ENCODE results near the gene RNF17. TPM values are rescaled to one million over a fixed set of nuclear protein-coding genes. Genes with fewer than 3 reads are reported as not detected.
"Not testable (repeated sequence)": the region's sequence is repeated elsewhere in the genome, so short reads cannot be mapped to it uniquely, and the experiment has no call there.

Gene RNF17
- total and polyA plus RNA-seq, 8 donors = 0.15 to 0.43 (median 0.18) TPM; not detected in 5

DNA sequence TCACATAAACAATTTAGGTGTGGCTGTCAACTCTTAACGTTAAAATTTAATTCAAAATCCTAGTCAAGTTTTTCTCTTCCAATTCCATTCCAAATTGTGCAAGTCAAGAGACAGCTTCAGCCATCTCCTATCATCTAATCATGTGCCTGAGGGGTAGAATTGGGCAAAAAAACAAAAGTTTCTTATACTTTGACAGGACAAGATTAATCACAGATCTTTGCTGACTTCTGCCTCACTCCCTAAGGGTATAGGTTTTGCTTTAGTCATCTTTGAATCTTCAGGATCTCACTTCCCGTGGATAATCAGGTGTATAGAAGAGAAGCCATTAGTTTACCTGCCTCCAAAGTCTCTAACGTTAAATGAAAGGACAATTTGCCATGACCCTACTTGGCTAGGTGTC is 24.6 kb downstream of the RNF17 start:
- no peak overlapping the region for H3K27ac ChIP-seq
- H3K9me3 ChIP-seq = peaks cover 0 to 12% (median 7%) of the 10 kb centered on the region in 4 donors
- H3K27me3 ChIP-seq = no peaks in the 10 kb centered on the region
- H3K4me1 ChIP-seq = no peaks in the 10 kb centered on the region
- no peak for DNase-seq
- TF ChIP-seq POLR2AphosphoS5 (IDR thresholded peaks at IDR 0.05) = no peak
- TF ChIP-seq, protein P1, sequence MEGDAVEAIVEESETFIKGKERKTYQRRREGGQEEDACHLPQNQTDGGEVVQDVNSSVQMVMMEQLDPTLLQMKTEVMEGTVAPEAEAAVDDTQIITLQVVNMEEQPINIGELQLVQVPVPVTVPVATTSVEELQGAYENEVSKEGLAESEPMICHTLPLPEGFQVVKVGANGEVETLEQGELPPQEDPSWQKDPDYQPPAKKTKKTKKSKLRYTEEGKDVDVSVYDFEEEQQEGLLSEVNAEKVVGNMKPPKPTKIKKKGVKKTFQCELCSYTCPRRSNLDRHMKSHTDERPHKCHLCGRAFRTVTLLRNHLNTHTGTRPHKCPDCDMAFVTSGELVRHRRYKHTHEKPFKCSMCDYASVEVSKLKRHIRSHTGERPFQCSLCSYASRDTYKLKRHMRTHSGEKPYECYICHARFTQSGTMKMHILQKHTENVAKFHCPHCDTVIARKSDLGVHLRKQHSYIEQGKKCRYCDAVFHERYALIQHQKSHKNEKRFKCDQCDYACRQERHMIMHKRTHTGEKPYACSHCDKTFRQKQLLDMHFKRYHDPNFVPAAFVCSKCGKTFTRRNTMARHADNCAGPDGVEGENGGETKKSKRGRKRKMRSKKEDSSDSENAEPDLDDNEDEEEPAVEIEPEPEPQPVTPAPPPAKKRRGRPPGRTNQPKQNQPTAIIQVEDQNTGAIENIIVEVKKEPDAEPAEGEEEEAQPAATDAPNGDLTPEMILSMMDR (IDR thresholded peaks at IDR 0.05) = no peak
- TF ChIP-seq EP300 (IDR thresholded peaks at IDR 0.05) = no peak
- no peak for TF ChIP-seq POLR2A (IDR thresholded peaks at IDR 0.05)
- intact Hi-C loops (cut with DNase I; ENCODE audit: low total_unique reads) = no loop called here
- 55 to 71% (median 67%) methylated on average over 3 of the region's 3 CpGs for WGBS, 5 donors
- no peaks in the 10 kb centered on the region for H3K36me3 ChIP-seq
- no peak overlapping the region for H3K4me3 ChIP-seq

DNA sequence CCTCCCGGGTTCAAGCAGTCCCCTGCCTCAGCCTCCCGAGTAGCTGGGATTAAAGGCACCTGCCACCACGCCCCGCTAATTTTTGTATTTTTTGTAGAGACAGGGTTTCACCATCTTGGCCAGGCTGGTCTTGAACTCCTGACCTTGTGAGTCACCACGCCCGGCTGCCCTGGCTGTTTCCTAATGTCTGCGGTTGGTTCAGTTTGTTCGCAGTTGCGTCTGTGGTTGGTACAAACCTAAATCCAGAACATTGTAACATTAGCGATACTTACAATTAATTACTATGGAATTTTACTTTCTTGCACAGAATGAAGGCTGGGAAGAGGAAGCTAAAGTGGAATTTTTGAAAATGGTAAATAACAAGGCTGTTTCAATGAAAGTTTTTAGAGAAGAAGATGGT is 38.1 kb downstream of the RNF17 start:
- intact Hi-C loops (cut with DNase I; ENCODE audit: low total_unique reads) = no loop called here
- Histone ChIP-seq H3K4me1 (no peaks in the 10 kb centered on the region), H3K9me3 (no peaks in the 10 kb centered on the region), H3K27ac (no peak overlapping the region), H3K36me3 (no peaks in the 10 kb centered on the region), H3K27me3 (no peaks in the 10 kb centered on the region), H3K4me3 (no peak overlapping the region)
- TF ChIP-seq POLR2AphosphoS5 (IDR thresholded peaks at IDR 0.05) (no peak), POLR2A (IDR thresholded peaks at IDR 0.05) (no peak), EP300 (IDR thresholded peaks at IDR 0.05) (no peak)
- TF ChIP-seq, protein P1 (IDR thresholded peaks at IDR 0.05) = no peak
- DNase-seq = no peak
- WGBS, 5 donors = 76 to 95% (median 82%) methylated on average over 10 of the region's 10 CpGs

DNA sequence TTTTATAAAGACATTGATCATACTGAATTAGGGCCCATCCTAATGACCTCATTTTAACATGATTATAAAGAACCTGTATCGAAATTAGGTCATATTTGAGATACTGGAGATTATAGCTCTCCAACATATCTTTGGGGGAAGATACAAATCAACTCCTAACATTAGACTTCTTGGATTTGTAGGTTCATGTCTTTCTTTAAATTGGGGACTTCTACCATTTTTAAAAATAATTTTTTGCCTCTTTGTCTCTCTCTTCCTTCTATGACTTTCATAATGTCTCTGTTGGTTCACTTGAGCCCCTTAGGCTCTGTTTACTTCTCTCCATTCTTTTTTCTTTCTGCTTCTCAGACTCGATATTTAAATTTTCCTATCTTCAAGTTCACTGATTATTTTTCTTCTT is 57.2 kb downstream of the RNF17 start:
- 68 to 76% (median 73%) methylated on average over 2 of the region's 2 CpGs for WGBS, 5 donors
- H3K4me3 ChIP-seq = no peak overlapping the region
- DNase-seq = no peak
- intact Hi-C loops (cut with DNase I; ENCODE audit: low total_unique reads) = no loop called here
- TF ChIP-seq EP300 (IDR thresholded peaks at IDR 0.05) = no peak
- TF ChIP-seq, protein P1 (IDR thresholded peaks at IDR 0.05) = no peak
- TF ChIP-seq POLR2A (IDR thresholded peaks at IDR 0.05) = no peak
- TF ChIP-seq POLR2AphosphoS5 (IDR thresholded peaks at IDR 0.05) = no peak
- no peak overlapping the region for H3K27ac ChIP-seq
- H3K4me1 ChIP-seq = no peaks in the 10 kb centered on the region
- no peaks in the 10 kb centered on the region for H3K36me3 ChIP-seq
- peaks cover 0 to 3% (median 0%) of the 10 kb centered on the region in 3 donors for H3K27me3 ChIP-seq
- H3K9me3 ChIP-seq = peaks cover 0 to 9% (median 4%) of the 10 kb centered on the region in 4 donors

DNA sequence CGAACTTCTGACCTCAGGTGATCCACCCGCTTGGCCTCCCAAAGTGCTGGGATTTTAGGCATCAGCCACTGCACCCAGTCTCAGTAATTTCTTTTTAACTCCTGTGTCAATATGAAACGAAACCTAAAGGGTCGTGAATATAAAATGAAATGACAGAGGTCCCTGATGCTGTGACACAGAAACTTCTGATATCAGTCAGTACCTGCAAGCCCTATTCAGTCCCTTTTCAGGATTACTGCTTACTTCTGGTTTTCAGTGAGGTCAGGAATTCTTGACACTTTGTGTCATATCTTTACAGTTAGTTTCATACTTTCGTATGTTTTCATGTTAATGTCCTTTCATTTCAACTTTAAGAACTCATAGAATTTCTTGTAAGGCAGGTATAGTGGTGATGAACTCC is 58.7 kb downstream of the RNF17 start:
- Histone ChIP-seq H3K36me3 (no peaks in the 10 kb centered on the region), H3K27ac (no peak overlapping the region), H3K9me3 (peaks cover 0 to 9% (median 4%) of the 10 kb centered on the region in 4 donors), H3K27me3 (peaks cover 0 to 3% (median 0%) of the 10 kb centered on the region in 3 donors), H3K4me1 (no peaks in the 10 kb centered on the region), H3K4me3 (no peak overlapping the region)
- intact Hi-C loops (cut with DNase I; ENCODE audit: low total_unique reads) = no loop called here
- WGBS, 5 donors = 83 to 87% (median 85%) methylated on average over 5 of the region's 5 CpGs
- no peak for TF ChIP-seq POLR2A (IDR thresholded peaks at IDR 0.05)
- TF ChIP-seq POLR2AphosphoS5 (IDR thresholded peaks at IDR 0.05) = no peak
- TF ChIP-seq, protein P1 (IDR thresholded peaks at IDR 0.05) = no peak
- TF ChIP-seq EP300 (IDR thresholded peaks at IDR 0.05) = no peak
- no peak for DNase-seq

DNA sequence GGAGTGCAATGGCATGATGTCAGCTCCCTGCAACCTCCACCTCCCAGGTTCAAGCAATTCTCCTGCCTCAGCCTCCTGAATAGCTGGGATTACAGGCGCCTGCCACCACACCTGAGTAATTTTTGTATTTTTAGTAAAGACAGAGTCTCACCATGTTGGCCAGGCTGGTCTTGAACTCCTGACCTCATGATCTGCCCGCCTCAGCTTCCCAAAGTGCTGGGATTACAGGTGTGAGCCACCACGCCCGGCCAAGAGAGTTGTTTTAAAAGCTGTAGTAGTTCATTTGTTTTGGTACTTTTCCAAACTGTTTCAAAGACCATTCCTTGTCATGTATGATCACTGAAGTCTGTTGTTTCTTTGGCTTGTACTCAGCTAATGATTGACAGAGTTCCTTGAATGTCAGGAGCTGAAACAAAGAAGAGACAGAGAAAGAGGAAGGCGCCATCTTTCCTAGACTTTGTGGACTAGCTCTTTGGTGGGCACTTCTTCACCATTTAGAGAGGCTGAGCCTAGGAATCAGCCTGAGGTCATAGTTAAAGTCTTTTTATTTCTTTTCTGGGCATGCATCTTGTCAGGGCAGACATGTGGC is 59.2 kb downstream of the RNF17 start:
- H3K27me3 ChIP-seq; DNase-seq; H3K4me3 ChIP-seq; H3K4me1 ChIP-seq; H3K9me3 ChIP-seq; H3K36me3 ChIP-seq; H3K27ac ChIP-seq; intact Hi-C loops (cut with DNase I; ENCODE audit: low total_unique reads): not testable (repeated sequence)
- WGBS, 5 donors = 59 to 80% (median 72%) methylated on average over 5 of the region's 5 CpGs

Data from stomach (tissue), 9 donors.